HFFc6 (cell line): ENCODE measurements around the gene PARD3. TPM values are rescaled to one million over a fixed set of nuclear protein-coding genes. Genes with fewer than 3 reads are reported as not detected.
"Not testable (repeated sequence)": the region's sequence is repeated elsewhere in the genome, so short reads cannot be mapped to it uniquely, and the experiment has no call there.

Source experiments
- DNase-seq: peaks from one replicate; pipeline ENCODE4 v3.0.0-alpha.2; 2018
- H3K27ac Mint-ChIP-seq: 2 replicates; pipeline ENCODE4 v1.8.0; 2020; ENCODE audit warnings: mild to moderate bottlenecking, mixed read lengths
- H3K27me3 Mint-ChIP-seq: 2 replicates; pipeline ENCODE4 v1.8.0; 2021; ENCODE audit warnings: mild to moderate bottlenecking, moderate library complexity, mixed read lengths; ENCODE audit not compliant: insufficient read depth
- H3K36me3 Mint-ChIP-seq: 2 replicates; pipeline ENCODE4 v1.8.0; 2021; ENCODE audit warnings: low read depth, mixed read lengths
- H3K4me1 Mint-ChIP-seq: 2 replicates; pipeline ENCODE4 v1.8.0; 2020; ENCODE audit warnings: low read depth, mixed read lengths
- H3K4me3 Mint-ChIP-seq: 2 replicates; pipeline ENCODE4 v1.8.0; 2020; ENCODE audit warnings: mild to moderate bottlenecking, moderate library complexity, mixed read lengths
- H3K9me3 Mint-ChIP-seq: 2 replicates; pipeline ENCODE4 v1.8.0; 2020; ENCODE audit warnings: mild to moderate bottlenecking, mixed read lengths
- CTCF ChIP-seq: fragments of 200-600 bp; sonication (generic); IDR thresholded peaks from 2 replicates; pipeline ENCODE4 v1.5.0; 2021; ENCODE audit warnings: antibody characterized with exemption, mild to moderate bottlenecking
- total RNA-seq, 6 experiments: library from RNA; stranded (reverse); fragmentation: NEBNext Ultra II Directional; extraction: Animal tissue kit (Norgen Biotek cat#: 25700); gene quantifications; 2 replicates in 1 of 6; 3 replicates in 5 of 6; pipeline ENCODE4 v1.2.3, GENCODE V29; 2021

PARD3 gene
- total RNA-seq, 6 experiments from 2014 or later = 19.9 to 24.3 (median 23.1) TPM

- no peaks in the 10 kb centered on the region for H3K36me3 Mint-ChIP-seq
These were observed 370.6 kb downstream of the PARD3 start for GRCh38 chr10:34444223-34445183.

GRCh38 chr10:34439386-34439785 lies 375.7 kb downstream of the PARD3 start:
- H3K27ac Mint-ChIP-seq, H3K27me3 Mint-ChIP-seq, H3K36me3 Mint-ChIP-seq, DNase-seq, H3K4me1 Mint-ChIP-seq, H3K9me3 Mint-ChIP-seq, H3K4me3 Mint-ChIP-seq: not testable (repeated sequence)

More at GRCh38 chr10:34444223-34445183, 370.6 kb downstream of the PARD3 start:
- Mint-ChIP-seq H3K4me3 (no peak overlapping the region), H3K27ac (no peak overlapping the region), H3K27me3 (no peaks in the 10 kb centered on the region), H3K4me1 (peaks cover 11% of the 10 kb centered on the region; the same call in 1 of the 2 replicates), H3K9me3 (no peaks in the 10 kb centered on the region)
- no peak for DNase-seq
- no peak for TF ChIP-seq CTCF

- DNase-seq = no peak
These were observed 376.4 kb downstream of the PARD3 start for GRCh38 chr10:34438741-34439140.

GRCh38 chr10:34437906-34438305 lies 377.2 kb downstream of the PARD3 start:
- no peak for DNase-seq
- H3K4me1 Mint-ChIP-seq = peaks cover 19% of the 10 kb centered on the region
- H3K36me3 Mint-ChIP-seq = no peaks in the 10 kb centered on the region
- no peaks in the 10 kb centered on the region; the same call in 1 of the 2 replicates for H3K27me3 Mint-ChIP-seq
- H3K4me3 Mint-ChIP-seq = no peak overlapping the region
- H3K27ac Mint-ChIP-seq = no peak overlapping the region
- no peak for TF ChIP-seq CTCF
- H3K9me3 Mint-ChIP-seq = no peaks in the 10 kb centered on the region

More at GRCh38 chr10:34438741-34439140, 376.4 kb downstream of the PARD3 start:
- Mint-ChIP-seq H3K27ac (no peak overlapping the region), H3K9me3 (no peaks in the 10 kb centered on the region), H3K27me3 (no peaks in the 10 kb centered on the region; the same call in 1 of the 2 replicates), H3K36me3 (no peaks in the 10 kb centered on the region), H3K4me3 (no peak overlapping the region), H3K4me1 (peaks cover 10% of the 10 kb centered on the region)
- no peak for TF ChIP-seq CTCF

- H3K4me3 Mint-ChIP-seq = peak overlapping the region; percentile 45
- no peaks in the 10 kb centered on the region; the same call in none of the 2 replicates for H3K27me3 Mint-ChIP-seq
- peak overlapping the region; percentile 23 for H3K27ac Mint-ChIP-seq
- no peak for TF ChIP-seq CTCF
- peaks cover 37% of the 10 kb centered on the region for H3K4me1 Mint-ChIP-seq
- no peaks in the 10 kb centered on the region for H3K36me3 Mint-ChIP-seq
- H3K9me3 Mint-ChIP-seq = no peaks in the 10 kb centered on the region
- DNase-seq = peak; percentile 54
These were observed 380.9 kb downstream of the PARD3 start for GRCh38 chr10:34434119-34434594.
